Hippocampal formation (tissue), 2 donors: ENCODE data around the gene TMEM250.

ENCODE experiments used
- DNase-seq, 2 donors: peaks; one replicate each; lab custom pipeline; 2025; lab: John Stamatoyannopoulos, UW

TMEM250 gene

GRCh38 chr9:136147890-136148714, 29.4 kb upstream of the TMEM250 start:
- no peak for DNase-seq

GRCh38 chr9:136147038-136147889, 28.6 kb upstream of the TMEM250 start:
- DNase-seq = no peak

- no peak for DNase-seq
These were observed 27.7 kb upstream of the TMEM250 start for GRCh38 chr9:136146126-136147037.

GRCh38 chr9:136145580-136145979, 26.9 kb upstream of the TMEM250 start:
- DNase-seq = no peak

GRCh38 chr9:136144450-136144849, 25.8 kb upstream of the TMEM250 start:
- DNase-seq = no peak

- DNase-seq = no peak
These were observed 24.7 kb upstream of the TMEM250 start for GRCh38 chr9:136143215-136144001.

GRCh38 chr9:136142859-136143214, 24.2 kb upstream of the TMEM250 start:
- DNase-seq = no peak

GRCh38 chr9:136142414-136142796, 23.7 kb upstream of the TMEM250 start:
- DNase-seq = no peak

GRCh38 chr9:136141682-136142413, 23.2 kb upstream of the TMEM250 start:
- no peak for DNase-seq

GRCh38 chr9:136140966-136141365, 22.3 kb upstream of the TMEM250 start:
- DNase-seq = no peak

- no peak for DNase-seq
These were observed 21.4 kb upstream of the TMEM250 start for GRCh38 chr9:136140046-136140445.

GRCh38 chr9:136138566-136138965, 19.9 kb upstream of the TMEM250 start:
- no peak for DNase-seq

- no peak for DNase-seq
These were observed 18.9 kb upstream of the TMEM250 start for GRCh38 chr9:136137321-136138265.

- no peak for DNase-seq
These were observed 17.7 kb upstream of the TMEM250 start for GRCh38 chr9:136136127-136136925.

- no peak for DNase-seq
These were observed 16.9 kb upstream of the TMEM250 start for GRCh38 chr9:136135326-136136126.

- DNase-seq = no peak
These were observed 15.3 kb upstream of the TMEM250 start for GRCh38 chr9:136133959-136134484.

GRCh38 chr9:136133191-136133958, 14.7 kb upstream of the TMEM250 start:
- no peak for DNase-seq
